ENCODE data around the gene PLXNA4.

DNA sequence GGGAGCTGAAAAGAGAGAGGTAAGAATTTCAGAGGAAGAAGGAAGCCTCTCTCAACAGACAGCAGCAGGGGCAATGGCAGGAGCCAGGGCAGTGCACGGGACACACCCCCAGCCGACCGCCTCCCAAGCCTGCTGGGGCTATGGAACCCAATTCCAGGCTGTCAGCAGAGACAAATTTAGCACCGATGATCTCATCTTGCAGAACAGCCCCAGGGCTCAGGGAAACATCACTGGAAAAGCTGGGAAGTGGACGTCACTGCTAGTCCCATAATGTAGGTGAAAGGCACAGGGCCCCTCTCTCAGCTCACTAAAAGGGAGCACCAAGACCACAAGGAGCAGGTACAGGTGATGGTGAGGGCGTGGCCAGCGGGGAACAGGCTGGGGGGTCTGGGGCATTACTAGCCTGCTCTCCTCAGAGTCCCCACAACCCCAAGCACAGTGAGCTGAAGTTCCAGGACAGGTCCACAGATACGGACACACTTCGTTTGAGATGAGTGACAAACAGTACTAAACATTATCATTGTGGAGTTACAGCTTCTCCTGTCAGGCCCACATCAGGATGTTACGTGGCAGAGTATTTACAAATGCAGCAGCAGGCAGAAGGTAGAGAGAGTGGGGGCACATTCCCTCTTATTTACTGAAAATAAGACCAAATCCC, 103.7 kb downstream of the PLXNA4 start:
- no peak for TF ChIP-seq CTCF (IDR thresholded peaks at IDR 0.05; ENCODE audit: poor library complexity)
- no peak for TF ChIP-seq EZH2 (IDR thresholded peaks at IDR 0.05; ENCODE audit: borderline replicate concordance)
- TF ChIP-seq EZH2phosphoT487 (IDR thresholded peaks at IDR 0.05; ENCODE audit: low read depth, severe bottlenecking, unreplicated experiment): no peak

Measured in hepatocyte (in vitro differentiated cells).